Stimulated activated CD4-positive, alpha-beta T cell treated with anti-CD3 and anti-CD28 coated beads, Interleukin-15, amount 100 ng/mL, for 1 hour (primary cell): ENCODE results near the gene ETDC.

Experiments
- DNase-seq, 2 donors: peaks; one replicate each; pipeline ENCODE4 v3.0.0-alpha.2; 2020; ENCODE audit warnings: low read depth in 1 of 2, low spot score in 1 of 2

Gene ETDC

DNA sequence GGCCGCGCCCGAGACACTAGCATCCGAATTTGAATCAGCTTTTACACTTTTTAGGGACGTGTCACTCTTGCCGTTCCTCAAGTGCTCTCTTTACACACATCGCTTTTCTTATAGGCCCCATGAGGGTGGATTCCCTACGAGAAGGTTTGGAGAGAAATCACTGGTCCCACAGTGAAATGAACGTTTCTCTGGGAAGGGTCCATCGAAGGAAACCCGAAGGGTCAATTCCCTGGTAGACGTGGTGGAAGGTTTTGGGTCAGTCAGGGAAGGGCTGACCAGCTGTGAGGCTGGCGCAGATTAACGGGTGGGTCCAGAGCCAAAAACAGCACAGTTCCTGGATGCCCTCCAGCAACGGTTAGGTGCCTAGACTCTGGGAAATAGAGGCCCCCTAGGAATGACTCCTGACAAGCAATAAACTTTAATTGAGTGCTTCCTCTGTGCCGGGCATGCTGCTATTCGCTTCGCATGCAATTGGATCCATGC lies 35.9 kb downstream of the ETDC start:
- DNase-seq, result no peak

DNA sequence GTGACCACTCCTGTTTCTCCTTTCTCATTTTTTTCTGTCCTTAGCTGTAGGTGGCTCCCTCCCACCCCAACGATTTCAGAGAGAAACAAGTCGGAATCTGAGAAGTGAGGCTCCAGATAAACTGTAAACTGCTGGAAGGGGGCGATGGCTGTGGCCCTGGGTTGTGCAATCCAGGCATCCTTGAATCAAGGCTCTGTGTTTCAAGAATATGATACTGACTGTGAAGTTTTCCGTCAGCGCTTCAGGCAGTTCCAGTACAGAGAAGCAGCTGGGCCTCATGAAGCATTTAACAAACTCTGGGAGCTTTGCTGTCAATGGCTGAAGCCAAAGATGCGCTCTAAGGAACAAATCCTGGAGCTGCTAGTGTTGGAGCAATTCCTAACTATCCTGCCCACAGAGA lies 37.7 kb downstream of the ETDC start:
- DNase-seq, result no peak

DNA sequence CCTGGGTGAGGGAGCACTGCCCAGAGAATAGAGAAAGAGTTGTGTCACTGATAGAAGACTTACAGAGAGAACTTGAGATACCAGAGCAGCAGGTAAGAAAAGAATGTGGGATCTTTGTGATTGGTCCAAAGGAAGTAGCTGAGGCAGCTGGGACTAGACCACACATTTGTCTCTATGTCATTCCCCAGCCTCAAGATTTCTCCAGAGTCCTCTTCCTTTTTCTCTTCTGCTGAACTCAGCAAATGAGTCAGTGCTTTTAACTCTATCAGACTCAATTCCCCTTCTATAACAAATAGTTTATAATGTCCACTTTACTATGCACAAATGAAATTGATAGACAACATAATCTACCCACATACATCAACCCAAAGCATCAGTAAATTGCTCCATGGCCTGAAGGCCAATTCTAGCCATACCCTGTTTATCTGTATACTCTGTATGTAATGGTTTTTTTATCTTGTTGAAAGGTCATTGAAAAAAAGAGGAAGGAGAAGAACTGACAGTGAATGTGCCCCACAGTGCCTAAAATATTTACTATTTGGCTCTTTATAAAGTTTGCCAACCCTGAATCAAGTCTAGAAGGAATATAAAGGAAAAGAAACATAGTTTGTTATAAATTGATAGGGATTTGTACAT lies 38.2 kb downstream of the ETDC start:
- no peak for DNase-seq

DNA sequence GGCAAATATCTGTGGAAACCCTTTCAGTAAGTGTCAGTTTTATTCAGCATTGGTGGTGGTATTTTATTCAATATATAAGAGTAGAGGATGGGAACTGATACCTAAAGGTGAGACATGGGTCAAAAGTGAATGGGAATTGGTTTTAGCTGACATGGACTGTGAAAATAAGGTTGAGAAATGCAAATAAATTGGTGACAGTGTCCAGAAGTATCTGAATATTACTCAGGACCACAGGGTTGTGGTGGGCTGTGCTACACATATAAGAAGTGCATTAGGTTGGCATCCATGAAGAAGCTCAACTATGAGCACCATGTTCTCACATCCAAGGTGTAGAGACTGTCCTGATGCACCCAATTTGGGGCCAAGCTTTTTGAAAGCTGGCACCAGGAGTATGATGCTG lies 45.0 kb downstream of the ETDC start:
- DNase-seq, result no peak
